SK-N-SH treated with all-trans-retinoic acid at 6 μM for 48 hours (cell line): Measurements from ENCODE around the gene OR2W3.

Experiments
- ATAC-seq: fragments of 200-7000 bp; cut with Tn5 transposase; 3 replicates; pipeline ENCODE4 v1.9.1; 2020; ENCODE audit warnings: mild to moderate bottlenecking, moderate library complexity
- ARNTL ChIP-seq: fragments of 450-650 bp; formaldehyde crosslinking; IDR thresholded peaks from 2 replicates; pipeline ENCODE4 v1.5.0; 2020; ENCODE audit warnings: low read depth, mild to moderate bottlenecking, moderate library complexity, borderline replicate concordance
- BACH2 ChIP-seq: fragments of 250-450 bp; sonication (Bioruptor Pico); IDR thresholded peaks from 2 replicates; pipeline ENCODE4 v1.9.0; 2021; ENCODE audit warnings: mild to moderate bottlenecking, borderline replicate concordance
- ESRRG ChIP-seq: fragments of 250-450 bp; sonication (Bioruptor Pico); IDR thresholded peaks from 2 replicates; pipeline ENCODE4 v1.6.1; 2021; ENCODE audit warnings: mild to moderate bottlenecking
- GLIS3 ChIP-seq: fragments of 250-450 bp; sonication (Bioruptor Pico); IDR thresholded peaks from 2 replicates; pipeline ENCODE4 v1.5.0; 2020; ENCODE audit warnings: mild to moderate bottlenecking, moderate library complexity
- OSR1 ChIP-seq: fragments of 250-450 bp; sonication (Bioruptor Pico); IDR thresholded peaks from 2 replicates; pipeline ENCODE4 v1.8.0; 2022; ENCODE audit warnings: moderate library complexity, mild to moderate bottlenecking, inconsistent platforms
- RARB ChIP-seq: fragments of 250-450 bp; sonication (Bioruptor Pico); IDR thresholded peaks from 2 replicates; pipeline ENCODE4 v1.8.0; 2021; ENCODE audit warnings: mild to moderate bottlenecking, moderate library complexity
- SNAI2 ChIP-seq: fragments of 250-450 bp; sonication (Bioruptor Pico); IDR thresholded peaks from 2 replicates; pipeline ENCODE4 v1.5.0; 2020; ENCODE audit warnings: mild to moderate bottlenecking, moderate library complexity
- TOX ChIP-seq: fragments of 250-450 bp; sonication (Bioruptor Pico); IDR thresholded peaks from 2 replicates; pipeline ENCODE4 v1.8.0; 2021; ENCODE audit warnings: mild to moderate bottlenecking, moderate library complexity, borderline replicate concordance
- ZC3H10 ChIP-seq: fragments of 250-450 bp; sonication (Bioruptor Pico); IDR thresholded peaks from 2 replicates; pipeline ENCODE4 v1.5.1; 2021; ENCODE audit warnings: mild to moderate bottlenecking, moderate library complexity
- ZFP3 ChIP-seq: fragments of 250-450 bp; sonication (Bioruptor Pico); IDR thresholded peaks from 2 replicates; pipeline ENCODE4 v1.5.0; 2020; ENCODE audit warnings: mild to moderate bottlenecking, moderate library complexity
- ZFP30 ChIP-seq: fragments of 450-650 bp; formaldehyde crosslinking; IDR thresholded peaks from 2 replicates; pipeline ENCODE4 v1.5.0; 2022; ENCODE audit warnings: mild to moderate bottlenecking, moderate library complexity
- ZNF565 ChIP-seq: fragments of 450-650 bp; formaldehyde crosslinking; conservative IDR thresholded peaks from 2 replicates; pipeline ENCODE4 v1.5.0; 2020; ENCODE audit warnings: low read depth, mild to moderate bottlenecking, moderate library complexity
- ZNF70 ChIP-seq: fragments of 450-650 bp; formaldehyde crosslinking; IDR thresholded peaks from 2 replicates; pipeline ENCODE4 v1.5.0; 2020; ENCODE audit warnings: mild to moderate bottlenecking, moderate library complexity
- ZNF8 ChIP-seq: fragments of 450-650 bp; formaldehyde crosslinking; IDR thresholded peaks from 2 replicates; pipeline ENCODE4 v1.5.0; 2020; ENCODE audit warnings: mild to moderate bottlenecking, moderate library complexity
- TF ChIP-seq, protein P1 (sequence below): fragments of 250-450 bp; sonication (Bioruptor Pico); IDR thresholded peaks from 2 replicates; pipeline ENCODE4 v1.5.0; 2020; ENCODE audit warnings: mild to moderate bottlenecking, moderate library complexity
- TF ChIP-seq, protein P2 (sequence below): fragments of 250-450 bp; sonication (Bioruptor Pico); IDR thresholded peaks from 2 replicates; pipeline ENCODE4 v1.5.1; 2021; ENCODE audit warnings: mild to moderate bottlenecking, moderate library complexity
- TF ChIP-seq, protein P3 (sequence below): fragments of 250-450 bp; sonication (Bioruptor Pico); IDR thresholded peaks from 2 replicates; pipeline ENCODE4 v1.8.0; 2020; ENCODE audit warnings: mild to moderate bottlenecking, moderate library complexity, borderline replicate concordance
- TF ChIP-seq, protein P4 (sequence below): fragments of 250-450 bp; sonication (Bioruptor Pico); IDR thresholded peaks from 2 replicates; pipeline ENCODE4 v1.5.1; 2020; ENCODE audit warnings: low read depth, mild to moderate bottlenecking, moderate library complexity

The OR2W3 gene

DNA sequence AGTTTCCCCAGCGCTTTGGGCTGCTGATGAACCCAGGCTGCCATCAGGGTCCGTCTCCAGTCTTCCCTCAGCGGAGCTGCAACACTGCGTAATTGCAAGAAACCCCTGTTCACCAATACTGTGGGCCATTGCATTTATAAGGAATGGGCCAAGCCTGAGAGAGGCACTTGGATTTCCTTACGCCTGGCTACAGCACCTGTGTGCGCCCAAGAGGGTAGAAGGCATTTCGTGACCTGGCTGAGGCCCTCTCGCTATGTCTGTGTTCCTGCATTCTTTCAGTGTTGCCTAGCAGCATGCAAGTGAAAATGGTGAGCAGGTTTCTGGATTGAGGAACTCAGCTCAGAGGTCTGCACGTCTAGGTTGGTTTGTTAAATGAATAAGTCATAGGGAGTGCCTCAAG lies 12.0 kb upstream of the OR2W3 start (continued):
- TF ChIP-seq, protein P1, sequence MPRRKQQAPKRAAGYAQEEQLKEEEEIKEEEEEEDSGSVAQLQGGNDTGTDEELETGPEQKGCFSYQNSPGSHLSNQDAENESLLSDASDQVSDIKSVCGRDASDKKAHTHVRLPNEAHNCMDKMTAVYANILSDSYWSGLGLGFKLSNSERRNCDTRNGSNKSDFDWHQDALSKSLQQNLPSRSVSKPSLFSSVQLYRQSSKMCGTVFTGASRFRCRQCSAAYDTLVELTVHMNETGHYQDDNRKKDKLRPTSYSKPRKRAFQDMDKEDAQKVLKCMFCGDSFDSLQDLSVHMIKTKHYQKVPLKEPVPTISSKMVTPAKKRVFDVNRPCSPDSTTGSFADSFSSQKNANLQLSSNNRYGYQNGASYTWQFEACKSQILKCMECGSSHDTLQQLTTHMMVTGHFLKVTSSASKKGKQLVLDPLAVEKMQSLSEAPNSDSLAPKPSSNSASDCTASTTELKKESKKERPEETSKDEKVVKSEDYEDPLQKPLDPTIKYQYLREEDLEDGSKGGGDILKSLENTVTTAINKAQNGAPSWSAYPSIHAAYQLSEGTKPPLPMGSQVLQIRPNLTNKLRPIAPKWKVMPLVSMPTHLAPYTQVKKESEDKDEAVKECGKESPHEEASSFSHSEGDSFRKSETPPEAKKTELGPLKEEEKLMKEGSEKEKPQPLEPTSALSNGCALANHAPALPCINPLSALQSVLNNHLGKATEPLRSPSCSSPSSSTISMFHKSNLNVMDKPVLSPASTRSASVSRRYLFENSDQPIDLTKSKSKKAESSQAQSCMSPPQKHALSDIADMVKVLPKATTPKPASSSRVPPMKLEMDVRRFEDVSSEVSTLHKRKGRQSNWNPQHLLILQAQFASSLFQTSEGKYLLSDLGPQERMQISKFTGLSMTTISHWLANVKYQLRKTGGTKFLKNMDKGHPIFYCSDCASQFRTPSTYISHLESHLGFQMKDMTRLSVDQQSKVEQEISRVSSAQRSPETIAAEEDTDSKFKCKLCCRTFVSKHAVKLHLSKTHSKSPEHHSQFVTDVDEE (CRISPR knock-in tag): no peak
- TF ChIP-seq ZNF70 (CRISPR knock-in tag) (no peak), GLIS3 (CRISPR knock-in tag) (no peak), SNAI2 (no peak), ZC3H10 (CRISPR knock-in tag) (no peak), OSR1 (CRISPR knock-in tag) (no peak), ARNTL (no peak), RARB (CRISPR knock-in tag) (no peak)
- TF ChIP-seq, protein P2, sequence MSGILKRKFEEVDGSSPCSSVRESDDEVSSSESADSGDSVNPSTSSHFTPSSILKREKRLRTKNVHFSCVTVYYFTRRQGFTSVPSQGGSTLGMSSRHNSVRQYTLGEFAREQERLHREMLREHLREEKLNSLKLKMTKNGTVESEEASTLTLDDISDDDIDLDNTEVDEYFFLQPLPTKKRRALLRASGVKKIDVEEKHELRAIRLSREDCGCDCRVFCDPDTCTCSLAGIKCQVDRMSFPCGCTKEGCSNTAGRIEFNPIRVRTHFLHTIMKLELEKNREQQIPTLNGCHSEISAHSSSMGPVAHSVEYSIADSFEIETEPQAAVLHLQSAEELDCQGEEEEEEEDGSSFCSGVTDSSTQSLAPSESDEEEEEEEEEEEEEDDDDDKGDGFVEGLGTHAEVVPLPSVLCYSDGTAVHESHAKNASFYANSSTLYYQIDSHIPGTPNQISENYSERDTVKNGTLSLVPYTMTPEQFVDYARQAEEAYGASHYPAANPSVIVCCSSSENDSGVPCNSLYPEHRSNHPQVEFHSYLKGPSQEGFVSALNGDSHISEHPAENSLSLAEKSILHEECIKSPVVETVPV (CRISPR knock-in tag): no peak
- TF ChIP-seq, protein P3, sequence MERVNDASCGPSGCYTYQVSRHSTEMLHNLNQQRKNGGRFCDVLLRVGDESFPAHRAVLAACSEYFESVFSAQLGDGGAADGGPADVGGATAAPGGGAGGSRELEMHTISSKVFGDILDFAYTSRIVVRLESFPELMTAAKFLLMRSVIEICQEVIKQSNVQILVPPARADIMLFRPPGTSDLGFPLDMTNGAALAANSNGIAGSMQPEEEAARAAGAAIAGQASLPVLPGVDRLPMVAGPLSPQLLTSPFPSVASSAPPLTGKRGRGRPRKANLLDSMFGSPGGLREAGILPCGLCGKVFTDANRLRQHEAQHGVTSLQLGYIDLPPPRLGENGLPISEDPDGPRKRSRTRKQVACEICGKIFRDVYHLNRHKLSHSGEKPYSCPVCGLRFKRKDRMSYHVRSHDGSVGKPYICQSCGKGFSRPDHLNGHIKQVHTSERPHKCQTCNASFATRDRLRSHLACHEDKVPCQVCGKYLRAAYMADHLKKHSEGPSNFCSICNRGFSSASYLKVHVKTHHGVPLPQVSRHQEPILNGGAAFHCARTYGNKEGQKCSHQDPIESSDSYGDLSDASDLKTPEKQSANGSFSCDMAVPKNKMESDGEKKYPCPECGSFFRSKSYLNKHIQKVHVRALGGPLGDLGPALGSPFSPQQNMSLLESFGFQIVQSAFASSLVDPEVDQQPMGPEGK: no peak

DNA sequence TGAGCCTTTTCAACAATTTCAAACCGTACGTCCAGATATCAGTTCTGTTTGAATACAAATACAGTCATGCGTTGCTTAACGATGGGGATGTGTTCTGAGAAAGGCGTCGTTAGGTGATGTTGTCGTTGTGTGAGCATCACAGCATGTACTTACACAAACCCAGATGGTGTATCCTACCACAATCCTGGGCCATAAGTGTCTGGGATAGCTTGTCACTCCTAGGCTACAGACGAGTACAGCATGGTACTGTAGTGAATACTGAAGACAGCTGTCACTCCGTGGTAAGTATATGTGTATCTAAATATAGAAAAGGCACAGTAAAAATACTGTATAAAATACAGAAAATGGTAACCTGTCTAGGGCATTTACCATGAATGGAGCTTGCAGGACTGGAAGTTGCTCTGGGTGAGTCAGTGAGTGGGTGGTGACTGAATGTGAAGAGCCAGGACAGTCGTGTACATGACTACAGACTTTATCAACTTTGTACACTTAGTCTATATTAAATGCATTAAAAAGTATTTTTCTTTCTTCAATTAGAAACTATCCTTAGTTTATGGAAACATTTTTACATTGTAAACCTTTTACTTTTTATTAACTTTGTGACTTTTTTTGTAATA lies 10.5 kb upstream of the OR2W3 start:
- no peak for ATAC-seq
- TF ChIP-seq ZNF565: no peak
- no peak for TF ChIP-seq ZC3H10 (CRISPR knock-in tag)
- no peak for TF ChIP-seq RARB (CRISPR knock-in tag)
- TF ChIP-seq TOX (CRISPR knock-in tag): no peak
- TF ChIP-seq BACH2 (CRISPR knock-in tag): no peak
- no peak for TF ChIP-seq ESRRG (CRISPR knock-in tag)
- TF ChIP-seq ZFP30 (CRISPR knock-in tag): no peak
- no peak for TF ChIP-seq ZFP3
- TF ChIP-seq, protein P1 (CRISPR knock-in tag): no peak
- TF ChIP-seq ZNF8 (CRISPR knock-in tag): no peak
- no peak for TF ChIP-seq OSR1 (CRISPR knock-in tag)
- TF ChIP-seq, protein P3: no peak
- TF ChIP-seq, protein P4, sequence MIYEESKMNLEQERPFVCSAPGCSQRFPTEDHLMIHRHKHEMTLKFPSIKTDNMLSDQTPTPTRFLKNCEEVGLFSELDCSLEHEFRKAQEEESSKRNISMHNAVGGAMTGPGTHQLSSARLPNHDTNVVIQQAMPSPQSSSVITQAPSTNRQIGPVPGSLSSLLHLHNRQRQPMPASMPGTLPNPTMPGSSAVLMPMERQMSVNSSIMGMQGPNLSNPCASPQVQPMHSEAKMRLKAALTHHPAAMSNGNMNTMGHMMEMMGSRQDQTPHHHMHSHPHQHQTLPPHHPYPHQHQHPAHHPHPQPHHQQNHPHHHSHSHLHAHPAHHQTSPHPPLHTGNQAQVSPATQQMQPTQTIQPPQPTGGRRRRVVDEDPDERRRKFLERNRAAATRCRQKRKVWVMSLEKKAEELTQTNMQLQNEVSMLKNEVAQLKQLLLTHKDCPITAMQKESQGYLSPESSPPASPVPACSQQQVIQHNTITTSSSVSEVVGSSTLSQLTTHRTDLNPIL (CRISPR knock-in tag): no peak
- TF ChIP-seq ZNF70 (CRISPR knock-in tag): no peak
- TF ChIP-seq SNAI2: no peak
- TF ChIP-seq GLIS3 (CRISPR knock-in tag): no peak
